ENCODE results near the gene UBA3.

DNA sequence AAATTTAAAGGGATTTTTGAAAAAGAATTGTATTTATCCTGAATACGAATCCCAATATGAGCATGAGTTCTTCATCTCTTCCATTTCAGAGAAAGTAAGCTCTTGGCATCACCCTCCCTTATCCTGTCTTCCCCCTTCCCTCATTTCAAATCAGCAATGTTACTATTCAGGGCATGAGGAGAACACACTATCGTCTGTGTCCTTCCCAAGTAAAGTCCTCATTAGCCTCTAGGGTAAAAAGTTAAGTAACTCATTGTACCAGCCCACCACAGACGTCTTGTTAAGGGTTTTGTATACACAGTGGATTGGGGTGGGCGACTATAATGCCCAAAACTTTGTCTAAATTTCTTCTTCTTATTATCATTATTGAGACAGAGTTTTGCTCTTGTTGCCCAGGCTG lies 19.4 kb upstream of the UBA3 start:
- TF ChIP-seq CTCF (IDR thresholded peaks at IDR 0.05 in 2 of 3, conservative IDR thresholded peaks at IDR 0.05 in 1 of 3; ENCODE audit: control insufficient read depth in 2 of 3, extremely low read depth in 1 of 3, insufficient read depth in 1 of 3, low read depth in 3 of 3, low read length in 3 of 3), result no peak
- no peak for TF ChIP-seq NFIC (IDR thresholded peaks at IDR 0.05; ENCODE audit: low read depth, low read length)
- no peak for TF ChIP-seq ZBTB11 (CRISPR knock-in tag; IDR thresholded peaks at IDR 0.05)
- no peak for TF ChIP-seq SUZ12 (IDR thresholded peaks at IDR 0.05; ENCODE audit: unreplicated experiment)
- no peak for TF ChIP-seq POLR2AphosphoS5 (IDR thresholded peaks at IDR 0.05; ENCODE audit: low read length)
- no peak for TF ChIP-seq MYC (IDR thresholded peaks at IDR 0.05; ENCODE audit: insufficient read depth, insufficient read length, insufficient replicate concordance, low read length, severe bottlenecking)
- no peak for TF ChIP-seq FOXM1 (IDR thresholded peaks at IDR 0.05; ENCODE audit: low read depth, low read length)
- no peak for TF ChIP-seq YBX1 (IDR thresholded peaks at IDR 0.05)
- TF ChIP-seq, protein P1, sequence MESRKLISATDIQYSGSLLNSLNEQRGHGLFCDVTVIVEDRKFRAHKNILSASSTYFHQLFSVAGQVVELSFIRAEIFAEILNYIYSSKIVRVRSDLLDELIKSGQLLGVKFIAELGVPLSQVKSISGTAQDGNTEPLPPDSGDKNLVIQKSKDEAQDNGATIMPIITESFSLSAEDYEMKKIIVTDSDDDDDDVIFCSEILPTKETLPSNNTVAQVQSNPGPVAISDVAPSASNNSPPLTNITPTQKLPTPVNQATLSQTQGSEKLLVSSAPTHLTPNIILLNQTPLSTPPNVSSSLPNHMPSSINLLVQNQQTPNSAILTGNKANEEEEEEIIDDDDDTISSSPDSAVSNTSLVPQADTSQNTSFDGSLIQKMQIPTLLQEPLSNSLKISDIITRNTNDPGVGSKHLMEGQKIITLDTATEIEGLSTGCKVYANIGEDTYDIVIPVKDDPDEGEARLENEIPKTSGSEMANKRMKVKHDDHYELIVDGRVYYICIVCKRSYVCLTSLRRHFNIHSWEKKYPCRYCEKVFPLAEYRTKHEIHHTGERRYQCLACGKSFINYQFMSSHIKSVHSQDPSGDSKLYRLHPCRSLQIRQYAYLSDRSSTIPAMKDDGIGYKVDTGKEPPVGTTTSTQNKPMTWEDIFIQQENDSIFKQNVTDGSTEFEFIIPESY (IDR thresholded peaks at IDR 0.05), result no peak
- no peak for TF ChIP-seq ELK1 (IDR thresholded peaks at IDR 0.05; ENCODE audit: low read depth, low read length)
- TF ChIP-seq ZZZ3 (IDR thresholded peaks at IDR 0.05; ENCODE audit: control insufficient read depth, insufficient read length, low read depth), result no peak
- no peak for TF ChIP-seq TAF1 (IDR thresholded peaks at IDR 0.05; ENCODE audit: borderline replicate concordance, low read depth, low read length)
